HPDE6-E6E7 (cell line): ENCODE data around the gene SOS1.

ENCODE experiments used
- DNase-seq: peaks from one replicate; pipeline ENCODE4 v3.0.0; 2011; ENCODE audit warnings: missing footprints; ENCODE audit errors: extremely low spot score

The SOS1 gene

DNA sequence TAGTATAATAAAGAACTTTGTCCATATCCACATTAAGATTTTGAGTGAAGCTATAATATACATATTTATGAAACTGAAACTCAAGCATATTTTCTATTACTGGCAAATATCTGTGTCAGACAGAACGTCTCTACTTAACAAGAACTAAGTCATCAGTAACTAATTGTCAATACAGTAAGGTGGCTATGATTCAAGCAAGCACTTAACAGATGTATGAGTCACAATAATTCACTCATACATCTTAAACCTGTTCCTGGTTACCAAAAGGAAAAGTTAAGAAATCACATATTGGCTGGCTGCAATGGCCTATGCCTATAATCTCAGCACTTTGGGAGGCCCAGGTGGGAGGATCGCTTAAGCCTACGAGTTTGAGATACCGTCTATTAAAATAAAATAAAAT is 96.0 kb downstream of the SOS1 start:
- peak; percentile 29 for DNase-seq

DNA sequence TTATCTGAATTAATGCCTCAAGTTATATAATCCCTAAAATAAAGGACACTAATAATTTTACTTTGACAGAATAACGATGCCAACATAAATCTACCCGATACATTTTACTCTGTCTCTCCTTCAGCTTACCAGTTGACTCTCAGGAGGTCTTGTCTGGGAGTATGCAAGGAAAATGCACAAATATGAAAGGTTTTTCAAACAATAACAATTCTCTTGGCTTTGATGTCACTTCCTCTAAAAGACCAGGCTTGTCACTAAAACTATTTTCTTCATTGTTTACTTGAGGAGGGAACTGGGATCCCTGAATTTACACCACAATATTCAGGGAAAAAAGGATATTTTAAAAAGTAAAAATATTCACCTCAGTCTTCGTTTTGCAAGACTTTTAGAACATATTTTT is 97.2 kb downstream of the SOS1 start:
- DNase-seq, result no peak

DNA sequence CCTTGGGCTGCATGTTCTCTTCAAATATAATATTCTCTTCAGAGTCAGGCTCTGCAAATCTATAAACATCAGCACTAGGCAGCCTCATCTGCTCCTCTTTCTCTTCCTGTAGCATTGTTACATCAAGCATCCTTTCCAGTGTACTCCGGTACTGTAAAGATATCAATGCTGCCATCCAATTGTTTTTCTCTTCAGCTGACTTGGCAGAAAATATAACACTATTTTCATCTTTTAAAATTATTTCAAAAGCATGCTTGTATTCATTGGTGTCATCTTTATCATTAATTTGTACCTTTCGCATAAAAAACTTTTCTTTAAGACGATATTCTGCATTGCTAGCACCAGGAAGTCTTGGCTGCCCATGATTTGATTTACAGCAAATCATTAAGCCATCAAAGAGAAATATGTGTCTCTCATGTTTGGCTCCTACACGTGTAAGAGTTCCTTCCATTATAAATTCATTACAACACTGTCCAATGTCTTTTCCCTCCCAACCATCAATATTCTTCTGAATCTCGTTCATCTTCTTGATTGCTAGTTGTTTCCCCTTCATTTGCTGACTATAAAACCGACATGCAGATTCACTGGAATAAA is 98.1 kb downstream of the SOS1 start:
- DNase-seq, result no peak

DNA sequence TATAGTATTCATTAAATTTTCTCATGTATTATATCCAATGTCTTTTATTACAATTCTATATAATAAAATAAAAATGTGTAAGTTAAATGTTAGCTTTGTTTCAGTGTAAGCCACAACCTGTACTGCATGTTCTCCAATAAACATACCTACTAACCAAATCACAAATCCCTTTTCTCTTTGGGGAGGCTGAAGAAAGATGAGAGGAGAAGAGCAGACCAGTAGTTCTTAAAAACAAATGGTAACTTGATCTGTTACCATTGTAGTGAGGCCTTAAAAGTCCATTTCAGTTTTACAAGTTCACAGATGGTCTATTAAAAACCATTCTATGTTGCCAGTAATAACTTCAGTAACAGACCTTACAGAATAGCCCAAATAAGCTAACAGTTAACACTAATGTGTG is 100.5 kb downstream of the SOS1 start:
- DNase-seq, result no peak

DNA sequence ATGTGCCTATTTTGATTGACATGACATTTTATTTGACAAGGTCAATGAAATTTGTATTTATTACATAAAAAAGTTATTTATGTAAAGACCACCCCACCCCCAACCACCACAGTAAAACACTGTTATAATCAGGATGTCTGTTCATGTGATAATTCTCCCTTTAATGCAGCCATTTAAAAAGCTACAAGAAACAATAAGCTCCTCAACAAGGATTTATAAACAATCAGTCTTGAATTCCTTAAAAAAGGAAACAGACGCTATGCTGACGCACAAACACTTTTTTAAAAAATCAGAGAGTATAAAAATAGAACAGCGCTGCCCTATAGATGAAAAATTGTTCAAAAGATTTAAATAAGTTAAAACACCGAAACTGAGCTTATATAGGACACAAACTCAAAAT is 102.2 kb downstream of the SOS1 start:
- DNase-seq, result no peak

DNA sequence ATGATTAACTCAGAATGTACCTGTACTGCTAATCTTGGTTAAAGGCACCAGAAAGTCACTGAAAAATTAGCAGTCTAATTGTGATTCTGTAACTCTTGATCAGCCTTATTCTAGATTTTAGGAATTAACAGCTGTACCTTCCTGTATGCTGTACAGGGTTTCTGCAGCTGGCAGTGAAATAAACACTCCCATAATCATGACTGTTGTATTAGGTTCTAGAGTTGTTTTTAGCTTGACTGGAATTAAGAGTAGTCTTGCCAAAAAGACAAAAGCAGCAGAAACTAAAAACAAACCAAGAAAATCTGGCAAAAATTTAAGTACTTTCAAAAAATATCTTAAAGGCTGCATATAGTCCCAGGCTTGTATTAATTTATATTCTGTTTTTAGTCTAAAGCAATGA is 103.5 kb downstream of the SOS1 start:
- no peak for DNase-seq

DNA sequence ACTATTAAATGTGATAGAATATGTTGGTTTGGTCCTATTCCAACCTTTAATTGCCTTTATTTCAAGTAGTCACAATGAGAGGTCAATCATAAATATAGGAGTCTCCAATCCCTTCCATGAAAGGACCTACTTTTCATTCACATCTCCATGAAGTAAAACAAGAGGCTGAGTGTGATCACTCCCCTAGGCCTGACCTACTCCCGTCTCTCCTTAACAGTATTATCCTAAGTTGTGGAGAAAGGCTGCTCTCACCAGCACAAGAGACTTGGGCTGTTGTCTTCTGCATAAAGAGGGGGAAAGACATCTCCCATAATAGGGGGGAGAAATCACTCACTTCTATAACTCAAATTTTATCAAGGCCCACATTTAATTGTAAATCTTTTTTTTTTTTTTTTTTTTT is 105.4 kb downstream of the SOS1 start:
- DNase-seq, result no peak

DNA sequence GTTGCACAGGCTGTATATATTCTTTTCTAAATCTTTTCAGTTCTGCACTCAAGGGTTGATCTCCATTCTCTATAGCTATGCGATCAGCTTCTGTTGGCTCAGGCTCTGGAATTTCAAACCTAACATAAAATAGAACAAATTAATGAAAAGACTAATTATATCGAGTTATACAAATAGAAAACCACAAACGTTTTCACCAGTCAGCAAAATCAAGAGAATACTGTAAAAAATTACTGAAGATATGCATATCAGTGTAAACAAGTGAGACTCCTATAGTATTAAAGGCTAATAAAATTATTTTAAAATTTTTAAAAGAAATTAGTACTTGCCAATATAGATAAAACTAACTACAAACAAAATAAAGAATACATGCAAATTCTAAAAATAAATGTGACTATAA is 107.0 kb downstream of the SOS1 start:
- DNase-seq, result no peak

DNA sequence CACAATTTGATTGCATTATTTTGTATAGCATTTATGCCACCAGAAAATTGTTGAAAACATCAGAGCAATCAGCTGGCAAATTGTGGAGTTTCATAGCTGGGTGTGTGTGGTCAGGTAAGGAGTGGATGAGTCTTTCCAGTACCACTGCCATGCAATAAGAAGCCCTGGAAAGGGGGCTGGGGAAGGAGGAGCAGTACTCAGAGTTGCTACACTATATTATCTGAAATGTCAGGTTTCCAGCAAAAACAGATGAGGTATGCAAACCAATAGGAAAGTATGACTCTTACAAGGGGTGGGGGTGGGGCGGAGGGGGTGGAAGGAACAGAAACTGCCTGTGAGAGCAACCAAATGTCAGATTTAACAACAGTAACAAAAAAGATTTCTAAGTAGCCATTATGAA is 112.2 kb downstream of the SOS1 start:
- DNase-seq, result no peak

DNA sequence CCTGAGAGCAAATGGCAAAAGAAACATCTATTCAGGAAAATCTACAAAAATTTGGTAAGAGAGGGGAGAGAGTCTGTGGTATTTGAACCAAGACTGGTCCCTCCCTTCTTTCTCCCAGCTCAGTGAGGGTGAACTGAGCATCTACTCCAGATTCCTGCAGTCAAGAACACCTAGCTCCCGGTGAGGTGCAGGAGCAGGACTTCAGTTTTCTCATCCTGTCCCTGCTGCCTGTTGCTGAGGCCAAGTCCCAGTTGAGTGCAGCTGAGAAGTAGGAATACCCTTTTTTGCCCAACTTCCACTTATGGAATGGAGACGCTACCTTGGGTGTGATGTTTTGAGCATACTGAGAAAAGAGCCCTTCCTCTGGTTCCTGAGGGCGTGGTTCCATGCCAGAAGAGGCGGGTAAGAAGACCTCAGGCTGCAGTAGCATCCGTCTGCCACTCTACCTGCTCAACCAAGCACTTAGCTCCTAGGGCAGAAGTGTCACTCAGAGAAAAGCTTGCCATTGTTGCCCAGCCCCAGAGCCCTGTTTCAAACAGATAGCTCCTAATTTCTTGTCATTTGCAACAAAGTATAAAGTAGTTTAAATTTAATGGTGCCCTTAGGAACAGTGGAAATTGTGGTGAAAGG is 112.9 kb downstream of the SOS1 start:
- DNase-seq, result no peak

DNA sequence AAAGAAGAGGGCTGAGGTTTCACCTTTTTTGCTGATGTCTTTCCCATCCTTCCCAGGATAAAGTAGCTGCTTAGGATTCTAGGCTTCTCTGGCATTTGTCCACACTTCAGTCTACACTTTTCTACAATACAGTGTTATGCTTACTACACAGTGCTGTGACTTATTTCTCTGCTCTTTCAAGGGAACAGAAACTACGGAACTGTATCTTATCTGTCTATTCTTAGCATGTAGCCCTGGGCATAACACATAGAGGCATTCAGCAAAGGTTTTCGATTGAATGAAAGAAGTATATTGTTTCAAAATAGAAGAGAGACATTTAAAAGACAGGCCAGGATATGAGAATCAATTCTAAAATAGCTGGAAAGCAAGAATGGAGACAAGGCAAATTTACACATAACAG is 120.3 kb downstream of the SOS1 start:
- no peak for DNase-seq

DNA sequence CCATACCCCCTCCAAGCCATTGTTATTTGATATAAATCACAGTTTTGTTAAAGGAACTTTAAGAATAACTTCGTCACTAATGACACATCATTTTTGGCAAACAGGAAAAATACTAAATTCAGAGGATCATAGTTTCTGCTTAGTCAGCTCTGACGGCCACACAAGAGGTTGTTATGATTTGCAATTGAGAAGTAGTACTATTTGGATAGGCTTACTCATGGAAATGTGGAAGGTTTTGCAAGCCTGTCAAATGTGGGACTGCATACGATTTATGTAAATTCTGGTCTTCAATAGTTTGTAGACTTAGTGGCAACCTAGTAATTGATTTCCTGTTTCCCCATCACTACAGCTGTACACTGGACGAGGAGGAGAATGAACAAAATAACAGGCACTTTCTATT is 123.1 kb downstream of the SOS1 start:
- peak; percentile 22 for DNase-seq

DNA sequence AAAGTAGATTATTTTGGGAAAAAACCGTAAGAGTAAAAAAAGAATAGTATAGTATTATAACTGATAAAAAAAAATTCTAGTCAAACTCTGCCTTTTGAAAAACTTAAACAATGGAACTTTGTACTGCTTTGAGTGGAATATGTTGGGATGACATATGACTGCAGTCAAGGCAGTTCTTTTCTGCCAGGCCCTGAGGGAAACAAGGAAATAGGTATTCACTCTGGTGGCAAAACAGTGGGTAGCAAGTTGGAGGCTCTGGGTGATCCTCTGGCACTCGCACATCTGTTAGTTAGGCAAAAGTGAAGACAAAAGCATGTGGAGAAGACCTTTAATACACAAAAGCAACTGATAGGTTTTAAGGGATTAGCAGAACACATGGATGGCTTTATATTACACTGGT is 129.0 kb downstream of the SOS1 start:
- no peak for DNase-seq

DNA sequence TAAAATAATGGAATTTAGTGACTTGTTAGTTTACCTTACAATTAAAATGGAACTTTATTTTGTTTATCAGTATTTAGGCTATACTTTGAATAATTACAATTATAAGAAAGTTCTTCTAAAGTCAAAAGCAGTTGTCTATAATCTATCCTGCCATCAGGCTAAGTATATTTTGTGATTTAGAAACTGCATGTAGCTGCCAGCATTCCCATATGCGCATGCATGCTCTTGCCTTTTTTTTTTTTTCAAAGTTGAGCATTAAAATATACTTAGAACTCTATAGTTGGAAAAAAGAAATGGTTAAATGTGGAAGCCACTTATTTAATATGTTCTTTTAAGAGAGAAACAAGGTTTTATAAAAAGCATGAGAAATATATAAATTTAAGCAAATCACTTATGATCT is 132.1 kb downstream of the SOS1 start:
- DNase-seq, result no peak

DNA sequence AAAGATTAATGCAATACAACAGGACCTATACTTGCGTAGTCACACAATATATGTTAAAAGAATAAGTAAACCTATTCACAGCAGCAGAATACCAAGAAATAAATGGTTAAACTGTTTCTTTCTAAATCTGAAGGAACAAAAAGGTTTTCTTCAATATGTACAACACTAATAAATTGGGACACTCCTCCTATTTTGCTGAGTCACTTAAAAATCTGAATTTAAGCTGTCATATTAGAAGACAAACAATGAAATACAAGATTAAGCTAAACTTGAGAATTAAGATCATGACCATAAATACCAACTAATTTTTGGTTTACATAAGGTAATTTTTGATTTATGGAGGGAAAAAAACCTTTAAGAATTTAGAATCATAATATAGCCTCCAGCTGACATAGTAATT is 138.4 kb downstream of the SOS1 start:
- no peak for DNase-seq

DNA sequence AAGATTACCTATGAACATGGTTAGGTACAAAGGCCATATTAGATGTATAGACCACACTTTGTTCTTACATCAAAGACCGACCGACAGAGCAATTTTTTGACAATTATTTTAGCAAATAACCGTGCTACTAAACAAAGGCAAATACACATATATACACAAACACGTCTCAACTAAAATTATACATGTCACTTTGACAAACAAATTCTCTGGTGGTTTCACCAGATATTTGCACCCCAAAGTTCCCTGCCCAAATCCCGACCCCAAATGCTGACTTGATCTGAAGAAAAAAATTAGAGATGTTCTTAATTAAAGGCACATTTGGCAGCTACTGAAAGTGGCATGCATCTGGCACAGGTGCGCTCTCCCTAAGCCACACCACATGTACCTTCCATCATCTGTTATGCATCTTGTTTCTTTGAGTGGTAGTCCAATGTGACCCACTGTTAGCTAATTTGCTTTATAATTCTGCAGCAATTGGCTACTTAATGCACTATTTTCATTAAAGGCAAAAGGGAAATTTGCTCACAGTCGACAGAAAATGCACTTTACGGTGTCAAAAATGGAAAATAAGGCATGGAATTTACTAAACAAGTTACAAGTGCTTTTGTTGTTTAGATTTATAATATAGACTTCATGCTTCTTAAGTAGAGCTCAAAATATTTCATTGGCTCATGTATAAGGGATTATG is 139.0 kb downstream of the SOS1 start:
- no peak for DNase-seq

DNA sequence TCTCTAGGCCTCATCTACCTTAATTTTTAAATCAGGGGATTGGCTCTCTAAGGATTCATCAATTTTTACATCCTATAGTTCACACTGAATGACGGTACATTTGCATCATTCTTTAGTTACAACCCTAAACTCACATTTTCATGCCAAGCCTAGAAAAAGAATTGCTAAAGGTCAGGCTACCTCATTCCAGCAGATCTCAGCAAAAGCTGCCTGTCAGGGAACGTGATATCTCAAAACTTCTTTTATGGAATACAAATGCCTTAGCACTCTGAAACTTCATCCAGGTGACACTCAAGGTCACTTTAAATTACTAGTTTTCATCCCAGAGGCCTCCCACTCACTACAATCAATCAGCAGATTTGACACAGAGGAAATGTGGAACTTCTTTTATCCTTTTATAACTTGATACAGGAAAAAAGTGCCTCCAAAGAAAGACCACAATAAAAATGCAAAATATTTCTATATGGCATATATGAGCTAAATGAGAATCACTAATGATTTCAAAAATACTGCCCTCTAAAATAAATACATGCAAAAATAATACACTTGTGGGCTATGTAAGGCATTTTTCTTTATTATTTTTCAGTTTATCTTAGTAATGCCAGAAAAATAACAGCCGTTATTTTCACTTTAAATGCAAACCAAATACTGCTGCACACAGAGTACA is 139.7 kb downstream of the SOS1 start:
- no peak for DNase-seq

DNA sequence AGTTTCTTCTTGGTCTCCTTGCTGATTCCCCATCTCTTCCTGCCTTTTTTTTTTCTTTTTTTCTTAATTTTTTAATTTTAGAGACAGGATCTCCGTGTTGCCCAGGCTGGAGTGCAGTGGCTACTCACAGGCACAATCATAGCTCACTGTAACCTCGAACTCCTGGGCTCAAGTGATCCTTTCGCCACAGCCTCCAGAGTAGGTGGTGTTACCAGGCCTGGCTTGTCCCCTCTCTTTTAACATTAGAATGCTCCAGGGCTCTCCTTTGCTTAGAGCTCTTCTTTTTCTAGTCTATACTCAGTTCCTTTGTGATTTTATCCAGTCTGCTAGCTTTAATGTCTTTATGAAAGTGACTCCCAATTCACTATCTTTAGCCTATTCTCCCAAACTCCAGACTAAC is 141.9 kb downstream of the SOS1 start:
- no peak for DNase-seq

DNA sequence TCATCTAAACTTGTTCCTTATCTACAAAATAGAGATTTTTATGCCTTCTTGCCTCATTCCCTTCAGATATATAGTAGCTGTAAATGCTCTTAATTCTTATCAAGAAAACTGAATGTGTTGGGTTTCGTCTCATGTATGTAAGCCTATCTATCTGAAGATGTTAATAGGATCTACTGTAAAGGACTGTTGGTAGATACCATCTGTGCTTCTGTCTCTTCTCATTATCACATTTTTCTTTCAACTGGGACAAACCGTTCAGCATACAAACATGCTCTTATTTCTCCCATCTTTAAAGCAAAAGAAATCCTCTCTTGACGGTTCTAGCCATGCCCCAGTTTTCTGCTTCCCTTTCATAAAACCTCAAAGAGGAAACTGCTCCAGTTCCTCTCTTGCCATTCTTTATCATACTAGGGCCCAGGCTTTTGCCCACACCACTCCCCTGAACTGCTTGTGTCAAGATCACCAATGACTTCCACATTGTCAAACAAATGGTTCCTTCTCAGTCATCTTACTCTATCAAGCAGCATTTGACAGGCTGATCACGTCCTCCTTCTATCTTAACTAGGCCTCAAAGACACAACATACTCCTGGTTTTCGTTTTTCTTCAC is 142.5 kb downstream of the SOS1 start:
- DNase-seq, result no peak

DNA sequence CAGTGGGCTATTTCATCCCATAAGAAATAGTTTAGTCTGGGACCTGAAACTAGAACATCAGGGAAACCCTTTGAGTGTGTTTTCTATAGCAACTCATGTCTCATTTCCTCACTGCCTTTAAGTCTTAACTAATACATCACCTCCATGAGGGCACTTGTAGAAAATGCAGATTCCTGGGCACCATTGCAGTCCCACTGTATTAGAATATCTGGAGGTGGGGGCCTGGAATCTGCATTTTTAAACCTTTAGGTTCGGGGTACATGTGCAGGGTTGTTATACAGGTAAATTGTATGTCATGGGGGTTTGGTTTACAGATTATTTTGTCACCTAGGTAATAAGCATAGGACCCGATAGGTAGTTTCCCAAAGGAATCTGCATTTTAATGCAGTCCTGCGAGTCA is 143.8 kb downstream of the SOS1 start:
- no peak for DNase-seq

DNA sequence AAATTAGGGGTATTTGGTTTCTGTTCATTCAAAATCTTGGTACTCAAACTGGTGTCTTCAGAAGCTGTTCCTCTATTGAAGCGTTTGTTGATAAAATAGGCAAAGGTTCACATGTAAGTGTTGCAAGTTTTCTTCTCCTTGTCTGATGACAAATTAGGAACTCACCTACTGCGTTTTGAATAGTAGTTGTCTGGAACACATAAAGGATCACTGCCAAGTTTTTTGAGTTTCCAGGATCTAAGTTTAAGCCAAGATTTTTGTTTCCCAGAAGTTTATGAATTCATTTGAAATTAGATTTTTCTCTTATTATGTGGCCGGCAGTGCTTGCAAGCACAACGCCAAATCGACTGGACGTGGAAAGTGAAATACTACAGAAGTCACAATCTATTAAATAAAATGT is 145.8 kb downstream of the SOS1 start:
- DNase-seq, result no peak

DNA sequence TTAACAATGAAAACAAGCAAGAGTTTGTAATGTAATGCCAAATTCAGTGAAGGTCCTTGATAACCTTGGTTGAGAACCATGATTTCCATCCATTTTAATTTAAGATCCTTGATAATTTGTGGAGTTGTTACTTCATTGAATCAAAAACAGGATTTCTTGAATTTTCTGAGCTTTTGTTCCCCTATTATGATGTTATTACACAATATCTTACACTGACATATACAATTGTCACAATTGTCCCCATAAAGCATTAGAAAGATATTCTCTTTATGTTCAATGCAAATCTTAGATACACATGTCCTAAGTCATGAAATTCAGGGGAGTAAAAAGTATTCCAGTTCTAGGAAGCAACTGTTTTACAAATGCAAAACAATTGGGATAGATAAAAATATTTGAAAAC is 147.6 kb downstream of the SOS1 start:
- no peak for DNase-seq

DNA sequence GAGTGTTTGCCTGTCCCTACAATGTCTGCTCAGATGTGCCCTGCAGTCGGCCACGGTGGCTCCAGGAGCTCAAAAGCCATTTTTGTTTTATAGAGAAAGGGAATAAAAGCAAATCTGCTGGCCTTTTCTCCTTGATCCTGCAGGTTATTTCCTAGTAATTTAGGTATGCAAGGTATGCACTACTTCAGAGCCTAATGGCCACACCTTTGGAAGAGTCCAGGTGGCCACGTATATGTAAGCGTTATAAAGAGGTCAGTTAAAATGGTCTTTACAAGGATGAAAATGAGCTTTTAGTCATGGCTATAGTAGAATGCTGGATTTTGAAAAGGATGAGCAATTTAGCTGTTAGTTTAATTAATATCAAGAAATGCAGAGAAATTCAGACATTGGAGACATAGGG is 149.5 kb downstream of the SOS1 start:
- DNase-seq, result no peak
